Measurements from ENCODE around the gene FOXQ1.

FOXQ1 gene

GRCh38 chr6:1281746-1282145 lies 30.2 kb upstream of the FOXQ1 start:
- no peak overlapping the region for H2AFZ ChIP-seq
- H3K36me3 ChIP-seq (ENCODE audit: control insufficient read depth, insufficient read depth, low read length), result no peaks in the 10 kb centered on the region
- H3K27me3 ChIP-seq (ENCODE audit: control insufficient read depth, insufficient read depth, low read length), result no peaks in the 10 kb centered on the region
- no peak overlapping the region for H3K27ac ChIP-seq
- H3K79me2 ChIP-seq, result no peaks in the 10 kb centered on the region
- no peak overlapping the region for H3K4me2 ChIP-seq (ENCODE audit: low read length)
- H3K9me3 ChIP-seq (ENCODE audit: control insufficient read depth, low read length), result no peaks in the 10 kb centered on the region
- no peak for TF ChIP-seq CTCF (IDR thresholded peaks at IDR 0.05)
- no peak overlapping the region for H3K4me3 ChIP-seq (ENCODE audit: low read depth, low read length)
- no peaks in the 10 kb centered on the region for H3K4me1 ChIP-seq
- H3K9ac ChIP-seq, result no peak overlapping the region

- Histone ChIP-seq H2AFZ (no peak overlapping the region), H3K4me3 (ENCODE audit: low read depth, low read length) (no peak overlapping the region), H3K79me2 (no peaks in the 10 kb centered on the region), H3K27me3 (ENCODE audit: control insufficient read depth, insufficient read depth, low read length) (no peaks in the 10 kb centered on the region), H3K4me1 (no peaks in the 10 kb centered on the region), H3K36me3 (ENCODE audit: control insufficient read depth, insufficient read depth, low read length) (no peaks in the 10 kb centered on the region), H3K9me3 (ENCODE audit: control insufficient read depth, low read length) (no peaks in the 10 kb centered on the region), H3K9ac (no peak overlapping the region), H3K27ac (no peak overlapping the region), H3K4me2 (ENCODE audit: low read length) (no peak overlapping the region)
- TF ChIP-seq CTCF (IDR thresholded peaks at IDR 0.05), result no peak
These were observed 28.4 kb upstream of the FOXQ1 start for GRCh38 chr6:1283501-1283900.

GRCh38 chr6:1285556-1285955 lies 26.3 kb upstream of the FOXQ1 start:
- H3K27me3 ChIP-seq (ENCODE audit: control insufficient read depth, insufficient read depth, low read length), result no peaks in the 10 kb centered on the region
- no peaks in the 10 kb centered on the region for H3K36me3 ChIP-seq (ENCODE audit: control insufficient read depth, insufficient read depth, low read length)
- H3K9me3 ChIP-seq (ENCODE audit: control insufficient read depth, low read length), result no peaks in the 10 kb centered on the region
- H3K79me2 ChIP-seq, result no peaks in the 10 kb centered on the region
- no peak overlapping the region for H3K4me3 ChIP-seq (ENCODE audit: low read depth, low read length)
- H3K9ac ChIP-seq, result no peak overlapping the region
- no peak for TF ChIP-seq CTCF (IDR thresholded peaks at IDR 0.05)
- H3K4me1 ChIP-seq, result no peaks in the 10 kb centered on the region
- H3K4me2 ChIP-seq (ENCODE audit: low read length), result no peak overlapping the region
- H2AFZ ChIP-seq, result no peak overlapping the region
- H3K27ac ChIP-seq, result no peak overlapping the region

GRCh38 chr6:1285956-1286355 lies 25.9 kb upstream of the FOXQ1 start:
- Histone ChIP-seq H3K36me3 (ENCODE audit: control insufficient read depth, insufficient read depth, low read length) (no peaks in the 10 kb centered on the region), H3K4me3 (ENCODE audit: low read depth, low read length) (no peak overlapping the region), H3K4me1 (no peaks in the 10 kb centered on the region), H3K4me2 (ENCODE audit: low read length) (no peak overlapping the region), H2AFZ (no peak overlapping the region), H3K9ac (no peak overlapping the region), H3K27ac (no peak overlapping the region), H3K9me3 (ENCODE audit: control insufficient read depth, low read length) (no peaks in the 10 kb centered on the region), H3K79me2 (no peaks in the 10 kb centered on the region), H3K27me3 (ENCODE audit: control insufficient read depth, insufficient read depth, low read length) (no peaks in the 10 kb centered on the region)
- no peak for TF ChIP-seq CTCF (IDR thresholded peaks at IDR 0.05)

DNA sequence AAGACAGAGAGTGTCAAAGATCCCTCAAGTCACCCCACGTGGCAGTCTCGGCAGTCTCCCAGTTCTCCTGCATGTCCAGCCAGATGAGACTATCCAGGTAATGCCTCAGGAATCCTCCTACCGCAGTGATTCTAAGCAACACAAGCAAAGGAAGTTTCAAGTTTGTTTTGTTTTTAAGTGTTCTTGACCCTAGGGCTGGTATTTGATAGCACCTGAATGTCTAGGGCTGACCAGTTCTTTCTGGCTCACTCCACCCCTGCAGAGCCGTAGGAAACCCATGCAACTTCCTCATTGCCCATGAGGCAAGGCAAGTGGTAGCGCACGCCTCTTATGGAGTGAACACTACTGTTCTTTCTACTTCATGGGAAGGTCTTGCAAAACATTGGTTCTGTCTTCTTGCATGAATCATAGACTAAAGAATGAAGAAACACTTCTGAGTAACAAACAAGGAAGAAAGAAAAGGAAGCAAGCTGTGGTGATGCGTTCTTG lies 24.8 kb upstream of the FOXQ1 start:
- Histone ChIP-seq H3K4me1 (no peaks in the 10 kb centered on the region), H3K27ac (no peak overlapping the region), H3K79me2 (no peaks in the 10 kb centered on the region), H3K4me2 (ENCODE audit: low read length) (no peak overlapping the region), H2AFZ (no peak overlapping the region), H3K27me3 (ENCODE audit: control insufficient read depth, insufficient read depth, low read length) (no peaks in the 10 kb centered on the region), H3K36me3 (ENCODE audit: control insufficient read depth, insufficient read depth, low read length) (no peaks in the 10 kb centered on the region), H3K4me3 (ENCODE audit: low read depth, low read length) (no peak overlapping the region), H3K9me3 (ENCODE audit: control insufficient read depth, low read length) (no peaks in the 10 kb centered on the region), H3K9ac (no peak overlapping the region)
- no peak for TF ChIP-seq CTCF (IDR thresholded peaks at IDR 0.05)

Measured in parathyroid adenoma (tissue), 2 donors.